Measurements from ENCODE around the gene CEP112.
A peak's percentile ranks its signal among the peaks of the same experiment; 100 is the strongest.
"Not testable (repeated sequence)": the region's sequence is repeated elsewhere in the genome, so short reads cannot be mapped to it uniquely, and the experiment has no call there.

CEP112 gene

DNA sequence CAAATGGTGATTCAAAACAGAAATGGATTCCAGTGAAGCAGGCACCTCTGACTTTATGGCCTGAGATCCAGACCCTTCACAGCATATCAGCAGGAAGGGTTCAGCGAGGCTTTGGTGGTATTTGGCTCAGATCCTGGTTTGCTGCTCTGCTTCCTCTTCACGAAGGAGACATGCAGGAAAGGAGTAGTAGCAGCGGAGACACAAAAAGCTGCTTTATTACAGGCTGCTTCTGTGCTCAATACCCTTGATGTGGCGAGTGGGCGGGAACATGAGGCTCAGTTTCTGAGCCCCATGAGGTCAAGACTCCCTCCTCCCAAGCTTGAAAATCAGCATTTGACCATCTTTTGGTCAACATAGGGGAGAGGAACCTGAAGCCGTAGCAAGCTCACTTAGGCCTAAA lies 417.1 kb downstream of the CEP112 start:
- no peak for DNase-seq (ENCODE audit: low read depth)

DNA sequence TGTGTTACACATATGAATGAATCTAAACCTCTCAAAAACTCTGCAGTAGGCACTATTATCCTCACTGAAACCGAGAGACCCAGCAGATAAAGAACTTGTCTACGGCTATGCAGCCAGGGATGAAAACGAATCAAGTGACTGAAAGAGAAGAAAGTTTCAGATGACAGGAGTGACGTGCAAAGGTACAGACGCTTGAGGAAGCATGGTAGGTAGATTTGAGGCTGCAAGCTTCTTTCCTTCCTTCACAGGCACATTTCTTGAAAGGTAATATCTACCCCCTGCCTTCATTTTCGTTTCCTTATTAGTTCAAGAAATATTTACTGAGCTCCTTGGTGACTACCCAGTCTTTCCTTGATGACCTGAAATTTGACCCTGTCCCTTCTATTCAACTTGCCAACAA lies 418.9 kb downstream of the CEP112 start:
- no peak for DNase-seq (ENCODE audit: low read depth)

DNA sequence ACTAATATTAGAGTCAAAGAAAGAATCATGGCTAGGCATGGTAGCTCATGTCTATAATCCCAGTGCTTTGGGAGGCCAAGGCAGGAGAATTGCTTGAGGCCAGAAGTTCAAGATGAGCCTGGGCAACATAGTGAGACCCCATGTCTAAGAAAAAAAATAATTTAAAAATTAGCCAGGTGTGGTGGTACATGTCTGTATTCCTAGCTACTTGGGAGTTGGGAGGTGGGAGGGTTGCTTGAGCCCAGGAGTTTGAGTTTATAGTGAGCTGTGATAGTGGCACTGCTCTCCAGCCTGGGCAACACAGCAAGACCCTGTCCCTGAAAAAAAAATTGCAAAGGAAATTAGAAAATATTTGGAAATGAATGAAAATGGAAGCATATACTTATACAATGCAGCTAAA lies 420.2 kb downstream of the CEP112 start:
- no peak for DNase-seq (ENCODE audit: low read depth)

DNA sequence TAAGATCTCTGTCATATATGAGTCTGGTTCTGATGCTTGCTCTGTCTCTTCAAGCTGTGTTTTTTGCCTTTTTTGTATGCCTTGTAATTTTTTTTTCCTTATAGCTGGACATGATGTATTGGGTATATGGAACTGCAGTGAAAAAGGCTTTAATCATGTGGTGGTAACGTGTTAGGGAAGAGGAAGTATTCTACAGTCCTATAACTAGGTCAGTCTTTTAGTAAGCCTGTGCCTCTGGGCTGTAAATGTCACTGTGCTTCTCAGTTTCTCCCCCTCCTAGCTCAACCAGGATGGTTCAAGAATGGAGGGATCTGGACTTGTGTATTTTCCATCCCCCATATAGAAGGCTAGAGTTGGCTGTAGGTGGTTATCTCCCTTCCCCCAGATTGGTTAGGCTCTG lies 428.1 kb downstream of the CEP112 start:
- DNase-seq (ENCODE audit: low read depth) = no peak

DNA sequence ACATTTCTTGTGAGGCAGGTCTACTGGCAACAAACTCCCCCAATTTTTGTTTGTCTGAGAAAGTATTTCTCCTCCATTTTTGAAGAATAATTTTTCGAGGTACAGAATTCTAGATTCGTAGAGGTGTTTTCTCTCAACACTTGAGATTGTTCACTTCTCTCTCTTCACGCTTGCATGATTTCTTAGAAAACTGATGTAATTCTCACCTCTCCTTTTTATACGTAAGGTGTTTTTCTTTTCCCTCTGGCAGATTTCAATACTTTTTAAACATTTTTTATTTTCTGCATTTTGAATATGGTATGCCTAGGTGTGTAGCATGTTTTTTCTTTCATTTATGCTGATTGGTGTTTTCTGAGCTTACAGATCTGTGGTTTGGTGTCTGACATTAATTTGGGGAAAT lies 429.0 kb downstream of the CEP112 start:
- no peak for DNase-seq (ENCODE audit: low read depth)

DNA sequence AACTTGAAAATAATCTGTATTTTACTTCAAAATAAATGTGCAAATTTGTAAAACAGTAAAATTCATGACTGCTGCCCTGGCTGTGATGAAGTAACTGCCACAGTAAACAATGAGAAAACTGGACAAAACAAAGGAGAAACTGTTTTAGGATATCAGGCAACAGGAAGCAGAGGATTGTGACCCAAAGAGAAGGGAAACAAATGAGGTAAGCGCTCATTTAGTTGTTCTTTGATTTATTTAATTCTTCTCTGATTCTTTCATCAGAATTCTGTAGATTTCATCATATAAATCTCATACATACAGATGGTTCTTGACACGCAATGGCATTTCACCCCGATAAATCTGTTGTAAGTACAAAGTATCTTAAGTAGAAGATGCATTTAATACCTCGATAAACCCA lies 432.4 kb downstream of the CEP112 start:
- no peak for DNase-seq (ENCODE audit: low read depth)

DNA sequence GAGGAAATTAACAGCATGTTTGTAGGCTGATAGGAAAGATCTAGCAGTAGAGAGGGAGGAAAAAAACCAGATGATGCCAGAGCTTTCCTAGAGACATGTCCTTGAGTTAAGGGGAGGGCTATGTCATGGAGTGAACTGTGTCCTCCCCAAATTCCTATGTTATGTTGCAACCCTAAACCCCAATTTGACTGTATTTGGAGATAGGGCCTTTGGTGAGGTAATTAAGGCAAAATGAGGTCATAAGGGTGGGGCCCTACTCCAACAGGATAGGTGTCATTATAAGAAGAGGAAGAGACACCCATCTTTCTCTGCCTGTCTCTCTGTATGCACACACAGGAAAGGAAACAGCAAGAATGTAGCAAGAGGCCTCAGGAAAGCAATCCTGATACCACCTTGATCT lies 435.2 kb downstream of the CEP112 start:
- DNase-seq (ENCODE audit: low read depth) = no peak

DNA sequence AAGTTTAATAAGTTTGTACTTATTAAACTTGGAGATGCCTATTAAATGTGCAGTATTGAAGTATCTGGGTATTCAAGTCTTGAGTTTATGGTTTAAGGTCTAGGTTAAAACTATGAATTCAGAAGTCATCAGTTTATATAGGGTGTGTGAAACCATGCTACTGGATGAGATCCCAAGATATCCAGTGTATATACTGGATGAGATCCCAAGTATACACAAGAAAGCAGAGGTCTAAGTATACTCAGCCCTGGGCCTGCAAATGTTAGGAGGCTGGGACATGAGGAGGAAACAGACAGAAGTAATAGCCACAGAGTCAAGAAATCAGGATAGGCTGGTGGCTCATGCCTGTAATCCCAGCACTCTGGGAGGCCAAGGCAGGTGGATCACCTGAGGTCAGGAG lies 436.1 kb downstream of the CEP112 start:
- no peak for DNase-seq (ENCODE audit: low read depth)

DNA sequence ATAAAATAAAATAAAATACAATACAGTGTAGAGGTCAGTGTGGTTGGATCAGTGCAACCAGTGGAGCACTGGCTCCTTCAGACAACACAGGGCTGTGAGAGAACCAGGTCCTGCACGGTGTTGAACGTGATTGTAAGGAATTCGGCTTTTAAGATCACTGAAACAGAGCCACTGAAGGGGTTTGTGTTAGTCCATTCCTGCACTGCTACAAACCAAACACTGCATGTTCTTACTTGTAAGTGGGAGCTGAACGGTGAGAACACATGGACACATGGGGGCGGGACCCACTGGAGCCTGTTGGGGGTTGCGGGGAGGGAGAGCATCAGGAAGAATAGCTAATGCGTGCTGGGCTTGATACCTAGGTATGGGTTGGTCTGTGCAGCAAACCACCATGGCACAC lies 437.3 kb downstream of the CEP112 start:
- DNase-seq (ENCODE audit: low read depth) = no peak

DNA sequence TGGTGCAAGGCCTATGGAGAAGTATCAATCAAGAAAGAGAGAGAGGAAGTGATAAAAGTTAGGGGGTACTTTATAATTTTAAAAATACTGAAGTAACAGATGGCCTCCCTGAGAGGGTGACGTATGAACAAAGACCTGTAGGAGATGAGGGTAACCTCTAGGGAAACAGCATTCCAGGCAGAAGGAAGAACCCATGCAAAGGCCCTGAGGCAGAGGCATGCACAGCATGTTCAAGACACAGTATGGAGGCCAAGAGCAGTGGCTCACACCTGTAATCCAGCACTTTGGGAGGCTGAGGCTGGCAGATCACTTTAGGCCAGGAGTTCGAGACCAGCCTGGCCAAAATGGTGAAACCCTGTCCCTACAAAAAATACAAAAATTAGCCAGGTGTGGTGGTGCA lies 437.9 kb downstream of the CEP112 start:
- no peak for DNase-seq (ENCODE audit: low read depth)

DNA sequence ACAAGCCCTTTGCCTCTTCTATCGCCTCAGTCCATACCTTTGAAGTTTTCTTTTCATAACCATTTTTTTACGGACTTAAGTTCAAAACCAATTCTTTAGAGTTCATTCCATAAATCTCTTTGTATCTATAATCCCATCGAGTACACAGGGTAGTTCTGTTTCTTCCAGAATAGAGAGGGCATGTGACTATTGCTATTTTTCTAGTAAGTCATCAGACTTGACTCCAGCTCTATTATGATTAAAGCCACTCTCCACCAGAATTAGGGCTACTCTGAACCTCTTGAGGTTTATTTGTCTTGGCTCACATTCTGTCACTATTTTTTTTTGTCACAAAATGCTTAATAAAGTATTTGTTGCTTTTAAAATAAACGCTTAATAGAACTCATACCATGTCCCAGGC lies 438.6 kb downstream of the CEP112 start:
- no peak for DNase-seq (ENCODE audit: low read depth)

DNA sequence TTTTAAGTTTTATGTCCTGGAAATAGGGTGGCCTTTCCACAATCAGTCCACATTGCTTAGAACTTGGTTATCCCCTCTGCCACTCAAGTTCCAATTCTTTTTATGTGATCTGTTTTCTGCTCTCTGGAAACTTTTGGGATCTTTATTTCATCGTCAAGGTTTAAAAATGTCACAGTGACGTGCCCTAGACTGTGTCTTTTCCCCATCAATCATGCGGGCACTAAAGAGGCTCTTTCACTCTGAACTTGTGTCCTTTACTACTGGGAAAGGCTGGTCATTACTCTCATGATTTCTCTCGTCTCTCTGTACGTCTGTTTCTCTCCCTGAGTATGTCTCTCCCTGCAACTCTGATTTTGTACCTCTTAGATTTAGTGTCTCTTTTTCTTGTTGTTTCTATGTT lies 440.7 kb downstream of the CEP112 start:
- DNase-seq (ENCODE audit: low read depth) = no peak

DNA sequence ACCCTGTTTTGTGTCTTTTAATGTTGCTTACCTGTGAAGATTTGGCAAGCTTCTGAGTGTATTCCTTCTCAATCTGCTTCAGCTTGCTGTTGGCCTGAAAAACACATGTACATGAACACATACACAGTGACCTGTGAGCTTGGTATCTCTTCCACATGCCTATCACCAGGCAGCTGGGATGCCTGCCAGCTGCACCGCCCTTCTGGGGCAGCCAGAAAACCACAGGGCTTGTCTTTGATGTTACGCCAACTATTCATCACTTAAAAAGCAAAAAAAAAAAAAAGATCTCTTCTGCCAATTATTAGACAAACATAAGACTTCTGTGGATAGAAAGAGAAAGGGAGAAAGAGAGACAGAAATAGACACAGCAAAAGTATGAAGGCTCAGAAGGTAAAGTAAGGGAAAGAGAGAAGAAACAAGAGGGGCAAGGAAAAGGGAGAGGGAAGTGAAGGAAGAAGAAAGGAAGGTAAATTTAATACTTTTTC lies 441.3 kb downstream of the CEP112 start:
- peak; percentile 72 for DNase-seq (ENCODE audit: low read depth)

DNA sequence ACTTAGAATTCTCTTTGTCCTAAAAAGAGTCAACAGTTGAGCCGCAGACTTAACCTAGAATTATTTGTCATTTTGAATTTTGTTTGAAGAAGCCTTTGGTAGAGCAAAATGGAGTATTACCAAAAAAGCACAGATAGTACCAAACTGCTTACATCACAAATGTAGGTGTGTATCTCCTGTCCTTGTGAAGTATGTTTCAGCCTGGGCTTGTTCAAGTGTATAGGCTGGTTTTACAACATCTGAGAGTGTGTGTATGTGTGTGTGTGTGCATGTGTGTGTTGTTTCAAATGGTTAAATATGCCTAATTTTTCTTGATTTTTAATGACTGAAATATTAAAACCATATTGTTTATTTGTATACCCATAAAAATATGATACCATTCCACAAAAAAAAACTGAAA lies 441.8 kb downstream of the CEP112 start:
- DNase-seq (ENCODE audit: low read depth) = no peak

DNA sequence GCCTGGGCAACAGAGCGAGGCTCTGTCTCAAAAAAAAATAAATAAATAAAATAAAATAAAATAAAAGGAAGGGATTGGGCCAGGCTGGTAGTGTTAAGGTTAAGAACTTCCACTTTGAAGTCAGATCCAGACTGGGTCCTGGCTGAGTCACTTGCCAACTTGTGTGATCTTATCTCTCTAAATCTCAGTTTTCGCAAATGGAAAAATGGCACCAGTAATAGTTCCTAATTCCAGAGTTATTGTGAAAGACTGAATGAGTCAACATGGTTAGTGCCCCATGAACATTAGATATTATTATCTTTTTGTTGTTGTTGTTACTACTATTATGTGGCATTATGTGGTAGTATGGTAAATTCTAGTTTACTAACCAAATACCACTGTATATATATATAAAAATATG lies 442.5 kb downstream of the CEP112 start:
- no peak for DNase-seq (ENCODE audit: low read depth)

DNA sequence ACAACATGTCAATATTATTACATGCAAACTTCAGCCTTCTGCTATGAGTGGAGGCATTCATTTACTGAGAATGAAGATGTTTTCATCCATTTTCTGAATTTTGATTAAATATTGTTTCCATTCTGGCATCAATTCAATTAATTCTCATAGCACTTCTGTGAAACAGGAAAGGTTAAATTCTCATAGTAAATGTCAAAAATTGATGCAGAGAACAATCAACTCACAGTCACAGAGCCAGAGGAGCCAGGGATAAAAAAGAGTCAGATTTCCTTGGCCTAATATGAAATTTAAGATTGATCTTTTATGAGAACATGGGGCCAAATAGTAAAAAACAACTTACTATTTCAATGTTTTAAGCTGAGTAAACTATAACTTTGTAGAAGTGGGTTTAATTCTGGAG lies 446.7 kb downstream of the CEP112 start:
- no peak for DNase-seq (ENCODE audit: low read depth)

DNA sequence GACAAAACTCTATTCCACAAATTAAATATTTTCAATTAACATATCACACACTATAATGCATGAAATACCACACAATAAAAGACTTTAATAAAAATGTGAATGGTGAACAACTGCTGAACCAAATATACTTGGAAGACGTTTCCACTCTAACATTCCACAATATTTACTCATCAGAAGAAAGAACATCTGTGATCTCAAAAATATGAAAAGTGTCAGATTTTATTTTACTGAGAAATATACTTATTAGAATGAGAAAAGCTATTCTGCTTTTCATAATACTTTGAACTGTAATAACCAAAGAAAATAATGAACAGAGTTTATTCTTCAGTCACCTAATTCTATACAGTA lies 448.7 kb downstream of the CEP112 start:
- peak; percentile 12 for DNase-seq (ENCODE audit: low read depth)

DNA sequence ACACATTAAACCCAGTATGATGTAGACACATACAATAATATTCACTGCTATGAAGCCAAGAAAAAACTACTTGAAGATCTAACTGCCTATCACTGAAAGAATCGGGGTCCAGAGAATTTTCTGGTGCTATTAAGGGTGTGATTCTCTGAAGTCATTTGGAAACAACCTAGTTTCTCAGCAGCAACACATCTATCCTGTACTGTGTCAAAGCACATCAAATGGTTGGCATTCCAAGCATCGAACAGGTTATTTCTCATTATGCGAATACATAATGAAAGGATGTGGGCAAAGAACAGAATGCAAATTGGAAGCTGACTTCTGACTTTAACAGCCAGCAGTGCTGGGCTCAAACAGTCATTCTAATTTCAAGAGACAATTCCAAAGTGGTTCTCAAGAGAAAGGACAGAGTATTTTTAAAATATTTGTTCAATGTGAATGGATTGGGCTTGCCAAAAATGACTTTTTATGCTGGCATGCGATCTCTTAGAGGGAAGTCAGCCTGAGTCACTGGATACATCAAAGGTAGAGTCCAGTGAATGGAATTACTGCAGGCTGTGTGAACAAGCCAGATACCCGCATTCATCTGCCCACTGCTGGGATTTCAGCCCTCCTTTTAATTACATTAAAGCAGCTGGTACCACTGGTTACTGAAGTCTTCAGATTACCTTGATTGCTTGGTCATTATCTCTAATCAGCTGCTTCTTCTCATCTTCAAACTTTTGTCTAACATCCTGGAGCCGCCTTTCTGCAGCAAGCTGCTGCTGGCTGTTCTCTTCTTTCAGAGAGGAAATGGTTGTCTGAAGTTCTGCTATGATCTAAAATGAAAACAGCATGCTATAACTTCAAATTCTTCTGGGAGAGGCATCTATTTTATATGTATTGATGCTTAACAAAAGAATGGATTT lies 449.3 kb downstream of the CEP112 start:
- peak; percentile 82 for DNase-seq (ENCODE audit: low read depth)

DNA sequence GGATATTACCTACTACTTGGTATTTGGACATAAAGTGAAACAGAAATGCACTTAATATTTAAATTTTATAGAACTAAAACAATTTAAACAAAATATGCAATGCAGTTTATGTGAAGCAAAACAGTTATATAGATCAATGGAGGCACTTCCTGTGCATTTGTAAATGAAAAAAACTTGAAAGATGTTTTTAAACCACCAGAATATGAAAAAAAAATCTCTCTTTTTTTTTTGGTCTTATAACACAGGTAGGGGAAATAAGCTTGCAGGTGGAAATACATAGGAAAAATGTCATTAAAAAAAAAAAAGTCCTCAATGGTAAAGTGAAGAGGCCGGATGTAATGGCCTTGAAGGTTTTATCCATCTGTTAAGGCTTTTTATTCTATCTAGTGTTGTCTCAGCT lies 450.2 kb downstream of the CEP112 start:
- DNase-seq (ENCODE audit: low read depth) = no peak

DNA sequence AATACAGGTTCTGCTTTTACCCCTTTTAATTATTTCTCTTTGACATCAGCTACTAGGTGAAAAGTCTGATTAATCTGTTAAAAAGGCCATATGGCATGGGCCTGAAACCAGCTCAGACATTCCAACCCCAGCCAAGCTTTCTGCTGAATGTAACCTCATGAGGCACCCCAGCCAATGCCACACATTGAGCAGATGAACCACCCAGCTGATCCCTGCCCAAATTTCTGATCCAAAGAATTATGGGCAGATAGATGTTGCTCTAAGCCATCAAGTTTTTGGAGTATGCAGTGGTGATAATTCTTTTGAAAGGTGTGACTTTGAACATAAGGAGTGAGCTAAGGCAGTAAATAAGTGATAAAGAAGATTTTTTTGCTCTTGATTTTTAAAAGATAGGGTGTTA lies 452.9 kb downstream of the CEP112 start:
- no peak for DNase-seq (ENCODE audit: low read depth)

DNA sequence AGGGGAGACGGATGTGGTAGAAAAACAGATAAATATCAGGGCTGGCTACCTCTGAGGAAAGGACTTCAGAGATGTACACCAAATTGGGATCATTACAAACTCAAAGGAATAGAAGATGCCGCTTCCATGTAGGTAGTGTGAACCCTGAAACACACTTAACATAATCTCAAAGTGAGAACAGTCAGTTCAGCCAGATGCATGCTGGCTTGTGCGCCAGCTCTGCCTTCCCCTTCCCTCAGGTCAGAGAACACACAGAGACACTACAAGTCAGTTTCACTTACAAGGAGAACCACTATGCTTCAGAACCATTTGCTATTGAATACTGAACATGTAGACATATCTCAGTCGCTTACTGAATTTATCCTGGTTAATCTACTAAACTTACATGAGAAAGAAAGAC lies 454.5 kb downstream of the CEP112 start:
- no peak for DNase-seq (ENCODE audit: low read depth)

DNA sequence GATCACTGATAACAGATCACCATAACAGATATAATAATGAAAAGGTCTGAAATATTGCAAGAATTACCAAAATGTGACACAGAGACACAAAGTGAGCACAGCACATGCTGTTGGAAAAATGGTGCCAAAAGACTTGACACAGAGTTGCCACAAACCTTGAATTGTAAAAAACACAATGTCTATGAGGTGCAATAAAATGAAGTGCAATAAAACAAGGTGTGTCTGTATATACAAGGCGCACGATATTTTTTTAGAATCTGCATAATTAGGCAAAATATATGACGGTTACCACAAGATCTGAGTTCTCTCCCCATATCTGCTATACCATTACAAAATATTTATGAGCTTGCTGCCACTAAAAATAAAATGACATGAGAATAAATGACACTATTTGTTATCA lies 458.6 kb downstream of the CEP112 start:
- no peak for DNase-seq (ENCODE audit: low read depth)

DNA sequence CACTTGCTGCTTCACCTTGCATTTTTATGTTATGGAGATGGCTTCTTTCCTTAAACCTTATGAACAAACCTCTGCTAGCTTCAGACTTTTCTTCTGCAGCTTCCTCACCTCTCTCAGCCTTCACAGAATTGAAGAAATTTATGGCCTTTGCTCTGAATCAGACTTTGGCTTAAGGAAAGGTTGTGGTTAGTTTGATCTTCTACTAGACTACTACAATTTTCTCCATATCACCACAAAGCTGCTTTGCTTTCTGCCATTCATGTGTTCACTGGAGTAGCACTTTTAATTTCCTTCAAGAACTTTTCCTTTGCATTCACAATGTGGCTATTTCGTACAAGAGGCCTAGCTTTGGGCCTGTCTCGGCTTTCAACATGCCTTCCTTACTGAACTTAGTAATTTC lies 459.3 kb downstream of the CEP112 start:
- DNase-seq (ENCODE audit: low read depth) = not testable (repeated sequence)

DNA sequence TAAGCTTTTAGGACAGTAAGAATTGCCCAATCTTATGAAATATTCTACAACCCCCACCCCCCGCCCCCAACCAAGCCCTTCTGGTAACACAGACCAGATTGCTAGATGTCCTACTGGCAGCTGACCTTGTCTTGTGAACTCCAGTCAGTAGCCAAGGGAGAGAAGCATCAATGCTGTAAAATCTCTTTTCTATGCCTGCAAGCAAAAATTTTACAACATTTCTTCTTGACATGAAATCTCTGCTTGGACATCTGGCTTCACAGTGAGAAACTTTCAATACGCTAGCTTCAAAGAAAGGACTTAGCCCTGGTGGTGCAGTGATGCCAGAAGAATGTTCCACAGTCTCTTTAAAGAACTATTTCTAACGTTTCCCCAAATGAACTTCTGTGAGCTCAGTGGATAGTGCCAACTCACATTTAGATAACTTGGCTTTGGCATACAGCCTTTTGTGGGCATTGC lies 461.2 kb downstream of the CEP112 start:
- peak; percentile 23 for DNase-seq (ENCODE audit: low read depth)
